Neural progenitor cell (in vitro differentiated cells): Measurements from ENCODE around the gene PGAM2.

ENCODE experiments used
- CTCF ChIP-seq: fragments of 200-600 bp; sonication (generic); IDR thresholded peaks from 2 replicates; pipeline ENCODE4 v1.5.1; 2017; ENCODE audit warnings: antibody characterized with exemption, mild to moderate bottlenecking
- EZH2phosphoT487 ChIP-seq: fragments of 200-600 bp; sonication (generic); IDR thresholded peaks from 2 replicates; pipeline ENCODE4 v1.6.1; 2017; ENCODE audit warnings: antibody characterized with exemption

GRCh38 chr7:44082541-44083207 is 17.3 kb upstream of the PGAM2 start:
- no peak for TF ChIP-seq CTCF
- TF ChIP-seq EZH2phosphoT487 = no peak
